Stomach (tissue), 9 donors: ENCODE results near the gene CPT1B. TPM values are rescaled to one million over a fixed set of nuclear protein-coding genes. Genes with fewer than 3 reads are reported as not detected.

ENCODE experiments used
- DNase-seq, 2 donors: peaks; one replicate each; pipeline versions ENCODE4 v3.0.0 to v3.0.0-alpha.2; 2013 to 2019
- H3K27ac ChIP-seq, 5 donors: fragments of 200-600 bp in 4 of 5; sonication (generic) in 4 of 5; one replicate each; pipeline ENCODE4 v1.5.1; 2013 to 2019; ENCODE audit warnings: mild to moderate bottlenecking in 1 of 5, moderate library complexity in 1 of 5
- H3K27me3 ChIP-seq, 3 donors: fragments of 200-600 bp; sonication (generic); one replicate each; pipeline ENCODE4 v1.5.1; 2017 to 2019; ENCODE audit warnings: mixed run types in 1 of 3
- H3K36me3 ChIP-seq, 4 donors: fragments of 200-600 bp; sonication (generic); 1 replicate in 3 of 4; 2 replicates in 1 of 4; pipeline ENCODE4 v1.5.1; 2016 to 2019
- H3K4me1 ChIP-seq, 4 donors: fragments of 200-600 bp; sonication (generic); one replicate each; pipeline ENCODE4 v1.5.1; 2016 to 2019
- H3K4me3 ChIP-seq, 4 donors: fragments of 200-600 bp; sonication (generic) in 3 of 4; one replicate each; pipeline ENCODE4 v1.5.1; 2016 to 2019; ENCODE audit warnings: mild to moderate bottlenecking in 1 of 4
- H3K9me3 ChIP-seq, 4 donors: fragments of 200-600 bp; sonication (generic); one replicate each; pipeline ENCODE4 v1.5.1; 2016 to 2019
- CTCF ChIP-seq, 7 experiments: fragments of 450-650 bp in 4 of 7; fragments of 200-600 bp in 3 of 7; sonication (generic) in 3 of 7; IDR thresholded peaks; one replicate each; pipeline ENCODE4 v1.5.1; 2016 to 2019; ENCODE audit warnings: antibody characterized with exemption in 7 of 7, control low read depth in 2 of 7, mild to moderate bottlenecking in 1 of 7
- EP300 ChIP-seq: sonication (generic); formaldehyde crosslinking; IDR thresholded peaks from one replicate; pipeline ENCODE4 v1.6.1; 2017; ENCODE audit warnings: antibody characterized with exemption
- POLR2A ChIP-seq, 4 donors: fragments of 450-650 bp; IDR thresholded peaks; one replicate each; pipeline ENCODE4 v1.6.1; 2016; ENCODE audit warnings: antibody characterized with exemption in 4 of 4, control low read depth in 2 of 4, mild to moderate bottlenecking in 1 of 4, moderate library complexity in 1 of 4
- POLR2AphosphoS5 ChIP-seq, 3 donors: sonication (generic); formaldehyde crosslinking; IDR thresholded peaks; one replicate each; pipeline ENCODE4 v1.6.1; 2016; ENCODE audit warnings: antibody characterized with exemption in 3 of 3
- WGBS, 5 donors: extraction: QIAGEN DNeasy Blood & Tissue Kit in 3 of 5; methylation state at CpG; one replicate each; pipeline versions ENCODE4 v1.1.5 to v1.1.7; 2013 to 2018; 5-methylcytosine and 5-hydroxymethylcytosine counted together
- intact Hi-C: fragments of 100-400 bp; cut with DNase I; formaldehyde crosslinking; loops from one replicate; pipeline ENCODE4 v1.15.1; 2023; ENCODE audit warnings: low total_unique reads
- polyA plus RNA-seq, 3 donors: library from polyadenylated mRNA; stranded (reverse); fragments of 200-250 nt; gene quantifications; one replicate each; pipeline ENCODE4 v1.2.3, GENCODE V29; 2013
- total RNA-seq, 5 donors: library from RNA; depleted of rRNA; stranded (reverse); fragments of >200 nt; gene quantifications; one replicate each; pipeline versions ENCODE4 v1.1.0 to v1.2.3, GENCODE V29; 2014 to 2016
- donor health status: healthy with polysubstance abuse.
- donor health status: Bipolar disorder and iron deficiency.
- donor health status: healthy.

CPT1B gene
- total and polyA plus RNA-seq, 8 donors, result 6.6 to 164 (median 21.0) TPM

GRCh38 chr22:50597097-50597496, 18.9 kb upstream of the CPT1B start:
- peaks cover 11 to 20% (median 15%) of the 10 kb centered on the region in 4 donors for H3K4me1 ChIP-seq
- no peaks in the 10 kb centered on the region for H3K9me3 ChIP-seq
- no peak overlapping the region for H3K4me3 ChIP-seq
- peaks cover 0 to 3% (median 0%) of the 10 kb centered on the region in 4 donors for H3K36me3 ChIP-seq
- no peak for DNase-seq
- TF ChIP-seq POLR2AphosphoS5 (IDR thresholded peaks at IDR 0.05) (no peak), EP300 (no peak), POLR2A (IDR thresholded peaks at IDR 0.05) (no peak), CTCF (IDR thresholded peaks at IDR 0.05) (no peak)
- whole genome bisulfite sequencing, 5 donors, result 84 to 93% (median 88%) methylated on average over 5 of the region's 5 CpGs
- intact Hi-C loops, result no loop called here
- no peak overlapping the region for H3K27ac ChIP-seq
- peaks cover 5 to 43% (median 21%) of the 10 kb centered on the region in 3 donors for H3K27me3 ChIP-seq

- TF ChIP-seq POLR2A (IDR thresholded peaks at IDR 0.05) (no peak), EP300 (no peak), CTCF (IDR thresholded peaks at IDR 0.05) (no peak), POLR2AphosphoS5 (IDR thresholded peaks at IDR 0.05) (no peak)
- DNase-seq, result no peak
- no peak overlapping the region for H3K27ac ChIP-seq
Measured at GRCh38 chr22:50595189-50595588, 17.0 kb upstream of the CPT1B start.

GRCh38 chr22:50587407-50587806, 9.2 kb upstream of the CPT1B start:
- no peaks in the 10 kb centered on the region for H3K36me3 ChIP-seq
- 90 to 97% (median 95%) methylated on average over 5 of the region's 5 CpGs for WGBS, 5 donors
- H3K4me1 ChIP-seq, result peaks cover 8 to 9% (median 9%) of the 10 kb centered on the region in 4 donors
- DNase-seq, result no peak
- TF ChIP-seq POLR2A (IDR thresholded peaks at IDR 0.05) (no peak), EP300 (no peak), POLR2AphosphoS5 (IDR thresholded peaks at IDR 0.05) (no peak), CTCF (IDR thresholded peaks at IDR 0.05) (no peak)
- H3K27ac ChIP-seq, result no peak overlapping the region
- no peak overlapping the region for H3K4me3 ChIP-seq
- intact Hi-C loops, result no loop called here
- no peaks in the 10 kb centered on the region for H3K9me3 ChIP-seq
- no peaks in the 10 kb centered on the region for H3K27me3 ChIP-seq

More at GRCh38 chr22:50595189-50595588, 17.0 kb upstream of the CPT1B start:
- H3K4me1 ChIP-seq, result peaks cover 4 to 7% (median 6%) of the 10 kb centered on the region in 4 donors
- intact Hi-C loops, result no loop called here
- H3K4me3 ChIP-seq, result no peak overlapping the region
- 86 to 90% (median 88%) methylated on average over 3 of the region's 3 CpGs for WGBS, 5 donors
- peaks cover 5 to 24% (median 9%) of the 10 kb centered on the region in 3 donors for H3K27me3 ChIP-seq
- peaks cover 0 to 3% (median 0%) of the 10 kb centered on the region in 4 donors for H3K36me3 ChIP-seq
- H3K9me3 ChIP-seq, result no peaks in the 10 kb centered on the region

- peaks cover 14 to 16% (median 16%) of the 10 kb centered on the region in 4 donors for H3K4me1 ChIP-seq
- H3K9me3 ChIP-seq, result no peaks in the 10 kb centered on the region
- 72 to 90% (median 84%) methylated on average over 5 of the region's 5 CpGs for WGBS, 5 donors
- intact Hi-C loops, result no loop called here
- no peaks in the 10 kb centered on the region for H3K27me3 ChIP-seq
- TF ChIP-seq CTCF (IDR thresholded peaks at IDR 0.05) (no peak), EP300 (no peak), POLR2A (IDR thresholded peaks at IDR 0.05) (no peak), POLR2AphosphoS5 (IDR thresholded peaks at IDR 0.05) (no peak)
- no peaks in the 10 kb centered on the region for H3K36me3 ChIP-seq
- H3K27ac ChIP-seq, result no peak overlapping the region
- no peak overlapping the region for H3K4me3 ChIP-seq
- DNase-seq, result no peak
Measured at GRCh38 chr22:50586416-50586815, 8.2 kb upstream of the CPT1B start.
